ENCODE measurements around the gene BBX.
"Not testable (repeated sequence)": the region's sequence is repeated elsewhere in the genome, so short reads cannot be mapped to it uniquely, and the experiment has no call there.

The BBX gene

DNA sequence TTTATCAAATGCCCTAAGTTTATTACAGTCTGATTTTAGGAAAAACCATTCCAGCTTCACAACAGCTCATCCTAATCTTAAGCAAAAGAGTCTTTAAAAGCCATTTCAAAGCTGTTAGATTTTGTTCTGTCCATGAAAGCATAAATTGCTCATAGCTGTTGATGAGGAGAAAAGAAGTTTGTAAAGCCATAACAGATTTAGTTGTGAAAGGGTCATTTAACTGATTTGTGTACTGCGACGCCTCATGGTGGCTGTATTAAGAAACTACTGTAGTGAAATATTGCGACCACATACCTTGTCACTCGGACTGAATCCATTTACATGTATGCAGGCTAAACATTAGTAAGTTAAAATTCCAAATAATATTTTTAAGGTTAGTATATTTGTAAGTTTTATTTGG, 20.9 kb downstream of the BBX start:
- no peak for DNase-seq

DNA sequence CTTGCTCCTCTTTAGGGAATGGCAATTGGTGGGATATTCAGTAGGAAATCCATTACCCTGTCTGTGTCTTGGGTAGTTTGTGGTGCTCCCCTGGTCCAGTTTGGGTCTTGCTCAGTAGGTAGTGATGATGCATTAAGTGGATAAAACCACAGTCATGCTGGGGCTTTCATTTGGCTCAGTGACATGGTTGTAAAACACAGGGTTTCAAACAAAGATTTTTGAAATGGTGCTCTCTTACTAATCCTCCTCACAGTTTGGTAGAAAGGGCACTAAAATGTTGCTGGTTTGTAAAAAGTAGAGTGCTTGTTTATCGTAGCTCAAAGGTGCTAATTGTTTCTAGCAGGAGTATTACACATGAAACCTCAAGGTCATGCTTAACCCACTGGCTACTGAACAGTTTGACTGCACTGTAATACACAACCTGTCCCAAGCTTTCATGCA, 22.9 kb downstream of the BBX start:
- DNase-seq, result no peak

DNA sequence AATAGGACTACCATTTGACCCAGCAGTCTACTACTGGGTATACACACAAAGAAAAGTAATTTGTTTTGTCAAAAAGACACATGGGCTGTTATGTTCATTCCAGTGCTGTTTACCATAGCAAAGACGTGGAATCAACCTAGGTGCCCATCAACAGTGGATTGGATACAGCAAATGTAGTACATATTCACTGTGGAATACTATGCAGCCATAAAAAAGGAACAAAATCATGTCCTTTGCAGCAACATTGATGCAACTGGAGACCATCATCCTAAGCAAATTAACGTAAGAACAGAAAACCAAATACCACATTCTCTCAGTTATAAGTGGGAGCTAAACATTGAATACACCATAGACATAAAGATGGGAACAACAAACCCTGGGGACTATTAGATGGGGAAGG, 25.8 kb downstream of the BBX start:
- DNase-seq, result no peak

DNA sequence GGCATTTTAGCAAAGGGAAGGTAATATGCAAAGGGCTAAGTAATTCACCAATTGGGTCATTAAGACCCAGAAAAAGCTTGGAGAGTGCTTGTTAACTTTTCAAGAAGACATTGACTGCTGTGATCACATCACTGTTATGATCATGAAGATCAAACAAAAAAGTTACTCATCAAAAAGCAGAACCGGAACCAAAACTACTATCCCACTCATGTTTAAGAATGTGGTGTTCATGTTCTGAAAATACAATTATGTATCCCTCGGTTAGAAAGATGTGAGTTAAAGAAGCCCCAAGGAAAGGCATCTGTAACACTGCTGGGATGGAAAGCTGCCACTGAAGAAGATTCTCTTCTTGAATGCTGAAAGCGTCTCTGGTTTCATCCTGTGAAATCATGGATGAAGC, 32.6 kb downstream of the BBX start:
- no peak for DNase-seq

DNA sequence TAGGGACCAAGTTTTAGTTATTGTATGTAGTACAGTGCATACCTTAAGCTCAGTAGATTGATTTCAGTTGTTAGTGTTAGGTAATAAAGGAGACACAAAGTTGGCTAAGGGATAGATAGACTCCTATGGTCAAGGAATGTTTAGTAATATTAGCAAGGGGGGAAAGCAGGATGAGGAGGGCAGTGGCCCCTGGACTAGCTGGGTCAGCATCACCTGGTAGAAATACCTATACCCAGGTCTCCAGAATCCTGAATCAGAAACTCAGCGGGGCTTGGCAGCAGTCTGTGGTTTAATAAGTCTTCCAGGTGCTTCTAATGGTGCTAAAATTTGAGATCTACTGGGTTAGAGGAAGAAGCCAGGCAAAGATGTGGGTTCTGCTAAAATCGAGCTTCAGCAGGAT, 35.0 kb downstream of the BBX start:
- DNase-seq, result no peak

DNA sequence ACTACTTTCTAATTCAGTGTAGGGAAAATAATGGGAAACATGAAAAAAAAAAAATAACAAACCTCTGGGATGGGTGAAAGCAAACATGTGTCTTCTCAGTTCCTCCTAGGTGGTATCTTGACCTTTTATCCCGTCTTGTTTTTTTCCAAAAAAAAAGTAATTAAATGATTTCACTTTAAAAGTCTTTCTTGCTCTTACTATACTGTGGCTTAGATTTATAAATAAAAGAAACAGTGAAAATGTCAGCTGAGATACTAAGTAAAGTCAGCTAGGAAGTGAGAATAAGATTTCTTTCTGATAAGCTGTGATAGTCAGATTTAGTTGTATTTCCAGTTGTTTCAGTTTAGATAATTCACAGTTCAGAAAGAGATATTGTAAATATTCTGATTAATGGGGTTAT, 37.4 kb downstream of the BBX start:
- no peak for DNase-seq

DNA sequence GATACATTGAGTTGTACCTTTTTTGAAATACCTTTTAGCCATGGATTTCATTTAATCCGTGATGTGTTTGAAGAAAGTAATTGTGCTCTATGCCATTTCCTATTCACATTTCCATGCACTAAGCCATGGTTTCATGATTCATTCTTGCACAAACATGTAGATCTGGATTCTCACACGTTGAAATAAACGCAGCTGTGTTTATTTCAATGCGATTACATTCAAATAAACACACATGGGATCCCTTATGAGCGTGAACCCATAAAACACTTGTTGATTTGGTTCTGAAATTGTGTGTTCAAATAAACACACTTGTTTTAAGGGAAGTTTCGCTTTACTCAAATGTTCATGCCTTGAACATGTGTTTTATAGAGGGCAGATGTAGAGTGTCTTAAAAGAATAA, 39.2 kb downstream of the BBX start:
- no peak for DNase-seq

DNA sequence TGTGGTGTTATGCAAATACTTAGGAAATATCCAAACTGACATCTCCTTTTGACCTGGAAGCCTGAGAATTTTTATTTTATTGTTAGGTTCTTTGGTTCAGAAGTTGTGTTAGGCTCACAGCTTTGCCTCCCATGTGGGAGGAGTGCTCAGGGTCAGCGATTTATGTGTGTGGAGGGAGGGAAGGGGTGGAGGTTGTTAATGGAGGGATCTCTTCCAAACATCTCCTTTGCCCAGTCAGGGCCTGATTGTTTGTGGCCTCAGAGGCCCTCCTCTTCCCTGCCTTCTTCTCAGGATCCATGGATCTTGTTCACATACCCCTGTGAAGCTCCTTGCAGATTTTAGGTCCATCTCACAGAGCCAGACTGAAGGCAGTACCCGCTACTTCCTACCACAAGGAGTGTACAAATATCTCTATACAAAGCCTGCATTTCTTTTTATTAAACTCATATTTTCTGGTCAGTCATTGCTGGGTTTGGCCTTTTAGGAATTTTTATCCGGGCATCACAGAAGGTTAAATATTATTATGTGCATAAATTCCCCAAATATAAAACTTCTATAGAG, 40.3 kb downstream of the BBX start:
- no peak for DNase-seq

DNA sequence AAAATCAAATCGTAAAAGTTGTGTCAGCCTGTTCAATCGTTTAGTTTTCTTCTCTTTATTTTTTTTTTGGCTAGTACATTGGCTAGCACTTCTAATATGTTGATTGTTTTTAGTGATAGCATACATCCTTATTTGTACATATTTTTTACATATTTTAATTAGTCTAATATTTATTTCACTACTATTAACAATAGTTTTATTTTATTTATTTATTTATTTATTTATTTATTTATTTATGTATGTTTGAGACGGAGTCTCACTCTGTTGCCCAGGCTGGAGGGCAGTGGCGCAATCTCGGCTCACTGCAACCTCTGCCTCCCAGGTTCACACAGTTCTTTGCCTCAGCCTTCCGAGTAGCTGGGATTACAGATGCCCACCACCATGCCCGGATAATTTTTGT, 42.5 kb downstream of the BBX start:
- not testable (repeated sequence) for DNase-seq

DNA sequence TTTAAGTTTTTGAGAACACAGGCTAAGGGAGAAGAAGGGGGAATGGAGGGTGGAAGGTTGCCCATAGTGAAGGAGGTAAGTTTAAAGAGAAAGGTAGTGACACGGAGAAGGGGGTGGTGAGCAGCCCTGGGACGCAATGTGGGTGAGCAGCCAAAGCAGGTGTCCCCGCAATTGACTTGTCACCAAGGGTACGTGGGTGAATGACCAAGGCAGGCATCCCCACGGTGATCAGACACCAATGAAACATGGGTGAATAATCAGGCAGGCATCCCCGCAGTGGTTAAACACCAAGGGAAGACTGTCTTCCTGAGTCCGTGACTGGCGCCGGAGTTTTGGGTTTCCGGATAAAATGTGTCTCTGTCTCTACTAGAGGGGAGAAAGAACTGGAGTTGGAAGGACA, 48.3 kb downstream of the BBX start:
- DNase-seq, result not testable (repeated sequence)

DNA sequence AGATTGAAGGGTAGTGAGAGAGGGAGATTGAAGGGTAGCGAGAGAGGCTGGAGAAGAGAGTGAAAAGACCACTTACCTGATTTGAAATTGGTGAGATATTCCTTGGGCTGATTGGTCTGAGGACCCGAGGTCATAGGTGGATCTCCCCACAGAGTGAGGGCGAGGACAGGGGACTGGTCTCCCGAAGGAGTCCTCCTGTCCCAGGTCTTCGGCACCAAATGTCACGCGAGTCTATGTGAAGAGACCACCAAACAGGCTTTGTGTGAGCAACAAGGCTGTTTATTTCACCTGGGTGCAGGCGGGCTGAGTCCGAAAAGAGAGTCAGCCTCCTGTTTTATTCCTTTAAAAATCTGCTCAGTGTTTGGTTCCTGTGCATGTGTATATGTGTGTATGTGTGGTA, 48.7 kb downstream of the BBX start:
- not testable (repeated sequence) for DNase-seq

DNA sequence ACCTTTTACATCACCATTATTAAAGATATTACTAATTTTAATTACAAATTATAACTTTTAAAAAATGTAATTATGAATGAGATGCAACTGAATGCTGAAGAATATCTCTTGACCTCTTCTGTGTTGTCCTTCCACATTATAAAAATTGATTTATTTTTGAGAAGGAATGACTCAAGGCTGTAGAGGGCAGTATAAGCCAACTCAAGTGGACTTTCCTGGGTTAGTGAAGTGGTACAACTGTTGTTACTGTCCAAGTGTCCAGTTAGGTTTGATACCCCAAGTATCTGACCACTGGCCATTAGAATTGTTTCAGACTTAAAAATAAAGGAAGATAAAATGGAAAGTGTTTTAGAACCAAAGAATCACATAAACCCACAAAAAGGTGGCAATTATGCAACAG, 51.9 kb downstream of the BBX start:
- DNase-seq, result no peak

DNA sequence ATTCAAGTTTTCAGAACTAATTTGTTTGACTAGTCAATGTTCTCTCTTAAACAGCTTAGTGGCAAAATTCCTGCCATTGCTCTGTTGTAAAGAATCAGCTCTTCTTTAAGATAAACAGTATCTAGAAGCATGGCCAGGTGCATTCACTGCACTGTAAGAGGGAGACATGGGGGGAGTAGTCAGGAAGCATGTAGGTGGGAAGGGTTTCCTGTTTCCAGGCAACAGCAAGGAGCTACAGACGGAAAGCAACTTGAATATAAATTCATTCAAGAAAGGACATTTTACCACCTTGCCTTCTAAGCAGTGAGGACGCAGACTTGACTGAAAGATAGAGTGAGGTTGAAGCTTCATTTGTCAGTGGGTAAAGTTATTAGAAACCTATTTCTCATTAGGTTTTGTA, 55.3 kb downstream of the BBX start:
- no peak for DNase-seq

DNA sequence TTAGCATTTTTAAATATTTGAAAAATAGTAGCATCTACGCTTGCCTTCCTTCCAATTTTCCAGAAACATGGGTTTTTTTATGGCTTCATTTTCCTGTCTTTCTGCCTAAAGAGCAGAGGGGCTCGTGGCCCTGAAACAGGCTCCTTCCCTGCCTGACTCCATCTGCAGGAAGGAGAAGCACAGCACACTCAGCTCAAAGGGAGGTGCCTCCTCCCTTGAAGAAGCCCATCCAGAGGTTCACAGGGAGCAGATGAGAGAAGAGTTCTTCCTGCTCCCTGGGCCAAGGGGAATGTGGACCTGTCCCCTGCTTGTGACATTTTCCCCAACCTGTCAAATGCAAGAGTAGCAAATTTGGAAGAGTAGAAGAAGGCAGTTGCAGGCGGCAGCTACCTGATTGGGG, 55.8 kb downstream of the BBX start:
- no peak for DNase-seq

DNA sequence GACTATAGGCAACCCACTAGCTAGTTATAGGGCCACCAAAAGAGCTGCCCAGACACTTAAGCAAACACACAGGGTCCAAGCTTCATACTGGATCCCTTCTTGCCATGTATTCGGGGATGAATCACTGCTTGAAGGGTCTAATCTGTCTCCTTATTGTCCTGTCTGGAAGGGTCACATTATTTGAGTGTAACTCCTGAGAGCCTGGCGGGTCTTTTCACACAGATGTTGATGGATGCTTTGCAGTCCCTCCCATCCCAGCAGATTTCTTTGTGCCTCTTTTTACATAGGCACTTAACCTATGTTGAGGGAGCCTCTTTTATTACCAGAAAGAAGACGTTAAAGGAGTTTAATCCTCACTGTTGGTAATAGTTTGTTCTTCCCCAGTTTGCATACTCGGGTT, 56.6 kb downstream of the BBX start:
- no peak for DNase-seq

DNA sequence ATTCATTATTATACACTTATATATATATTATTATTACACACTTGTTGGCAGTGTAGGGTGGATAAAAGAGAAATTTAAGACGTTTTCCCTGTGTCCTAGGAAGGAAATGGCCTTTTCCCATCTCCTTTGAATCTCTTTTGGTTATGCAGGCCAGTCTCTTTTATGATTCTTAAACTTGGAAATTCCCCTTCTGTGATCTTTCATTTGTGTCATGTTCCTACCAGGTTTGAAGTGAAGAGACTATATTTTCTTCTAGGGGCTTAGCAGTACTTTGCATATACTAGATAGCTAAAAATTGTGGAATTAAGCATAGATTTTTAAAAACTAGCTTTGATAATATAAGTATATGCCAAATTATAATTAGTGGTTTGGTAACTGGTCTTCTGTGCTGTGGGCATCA, 58.5 kb downstream of the BBX start:
- no peak for DNase-seq

DNA sequence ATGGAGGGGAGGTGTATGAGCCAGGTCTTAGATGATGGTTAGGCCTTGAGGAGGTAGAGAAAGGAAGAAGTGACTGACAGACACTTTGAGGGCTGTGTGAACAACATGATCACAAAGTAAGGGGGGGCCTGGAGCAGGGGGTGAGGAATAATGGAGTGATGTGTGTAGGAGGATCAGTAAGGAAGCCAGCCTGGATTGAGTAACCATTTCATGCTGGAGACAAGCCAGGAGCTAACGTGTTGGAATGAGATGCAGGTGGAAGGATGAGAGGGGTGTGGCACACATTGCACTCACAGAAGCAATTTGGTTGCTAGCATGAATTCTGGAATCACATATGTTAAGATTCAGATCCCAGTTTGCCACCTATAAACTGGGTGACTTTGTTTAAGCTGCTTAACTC, 65.5 kb downstream of the BBX start:
- no peak for DNase-seq

DNA sequence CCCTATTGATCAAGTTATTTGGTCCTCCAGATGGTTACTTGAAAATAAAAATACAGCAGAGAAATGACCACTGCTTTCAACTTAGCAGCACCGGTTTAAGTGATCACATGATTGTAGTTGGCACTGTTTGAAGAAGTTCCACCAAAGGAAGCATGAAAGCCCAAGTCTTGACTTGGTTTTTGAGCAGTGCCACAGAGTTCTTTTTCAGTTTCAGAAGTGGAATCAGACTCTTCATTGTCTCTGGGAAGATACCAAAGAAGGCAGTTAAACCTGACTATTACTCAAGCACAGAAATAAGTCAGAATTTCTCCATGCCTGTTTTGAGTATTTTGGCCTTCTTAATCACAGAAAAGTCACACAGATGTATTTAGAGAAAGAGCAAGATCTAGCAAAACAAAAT, 66.7 kb downstream of the BBX start:
- DNase-seq, result no peak

DNA sequence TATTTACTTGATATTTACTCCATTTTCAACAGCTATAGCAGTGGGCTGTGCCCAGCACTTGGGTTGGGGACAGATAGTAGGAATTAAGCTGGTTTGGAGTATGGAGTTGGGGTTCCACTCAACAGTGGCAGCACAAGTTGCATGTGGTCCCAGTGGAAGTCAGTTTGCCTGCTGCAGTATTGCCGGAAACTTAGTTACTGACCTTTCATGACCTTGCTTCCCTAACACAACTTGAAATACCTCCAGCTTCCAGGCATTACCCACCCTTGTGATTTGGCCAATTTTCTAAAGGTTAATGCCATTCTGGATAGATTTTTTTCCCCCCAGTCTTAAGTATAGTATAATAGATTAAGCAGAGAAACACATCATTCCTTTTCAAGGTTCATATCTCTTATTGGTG, 68.0 kb downstream of the BBX start:
- no peak for DNase-seq

DNA sequence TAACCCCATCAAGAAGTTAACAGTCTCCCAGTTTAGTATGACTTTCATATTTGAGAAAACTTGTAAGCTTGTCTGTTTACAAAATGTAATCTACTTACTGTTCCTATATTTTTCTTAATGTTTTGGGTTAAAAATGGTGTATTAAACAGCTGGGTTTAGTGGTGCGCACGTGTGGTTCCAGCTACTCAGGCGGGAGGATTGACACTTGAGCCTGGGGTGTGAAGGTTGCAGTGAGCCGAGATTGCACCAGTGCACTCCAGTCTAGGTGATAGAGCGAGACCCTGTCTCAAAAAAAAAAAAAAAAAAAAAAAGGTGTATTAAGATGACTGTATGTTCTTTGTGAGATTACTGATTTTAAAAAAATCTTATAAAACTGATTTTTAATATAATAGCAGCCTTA, 69.3 kb downstream of the BBX start:
- DNase-seq, result no peak

DNA sequence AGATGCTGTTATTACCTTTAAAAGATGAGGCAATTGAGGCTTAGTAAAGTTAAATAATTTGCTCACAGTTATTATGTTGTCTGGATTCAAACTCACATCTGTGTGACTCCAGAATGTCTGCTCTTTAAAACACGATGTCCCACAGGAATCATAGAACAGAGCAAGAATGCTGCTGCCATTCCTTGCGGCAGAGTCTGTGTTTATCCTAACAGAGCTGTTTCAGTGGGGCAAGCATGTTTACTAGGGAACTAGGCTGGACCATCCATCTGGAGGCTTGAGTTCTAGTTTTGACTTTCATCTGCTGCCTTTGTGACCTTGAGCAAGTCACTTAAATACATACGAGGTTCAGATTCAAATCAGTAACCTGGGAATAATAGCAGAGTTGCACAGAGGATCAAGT, 72.1 kb downstream of the BBX start:
- no peak for DNase-seq

DNA sequence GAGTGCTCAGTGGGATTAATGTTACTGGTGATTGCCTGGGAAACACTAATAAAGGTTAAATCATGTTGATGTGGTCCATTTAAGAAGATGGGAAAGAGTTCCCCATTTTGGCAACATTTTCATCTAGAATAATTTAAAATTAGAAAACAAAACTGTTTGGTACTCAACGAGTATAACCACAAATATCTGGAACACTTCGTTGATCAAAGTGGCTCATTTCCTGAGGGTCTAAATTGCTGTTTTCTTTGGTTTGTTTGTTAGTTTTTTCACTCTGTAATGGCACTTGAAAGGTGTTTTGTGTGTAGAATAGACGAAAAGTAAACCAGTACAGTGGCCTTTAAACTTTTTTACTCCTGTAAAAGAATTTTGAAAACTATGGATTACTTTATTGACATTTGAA, 73.9 kb downstream of the BBX start:
- DNase-seq, result no peak

DNA sequence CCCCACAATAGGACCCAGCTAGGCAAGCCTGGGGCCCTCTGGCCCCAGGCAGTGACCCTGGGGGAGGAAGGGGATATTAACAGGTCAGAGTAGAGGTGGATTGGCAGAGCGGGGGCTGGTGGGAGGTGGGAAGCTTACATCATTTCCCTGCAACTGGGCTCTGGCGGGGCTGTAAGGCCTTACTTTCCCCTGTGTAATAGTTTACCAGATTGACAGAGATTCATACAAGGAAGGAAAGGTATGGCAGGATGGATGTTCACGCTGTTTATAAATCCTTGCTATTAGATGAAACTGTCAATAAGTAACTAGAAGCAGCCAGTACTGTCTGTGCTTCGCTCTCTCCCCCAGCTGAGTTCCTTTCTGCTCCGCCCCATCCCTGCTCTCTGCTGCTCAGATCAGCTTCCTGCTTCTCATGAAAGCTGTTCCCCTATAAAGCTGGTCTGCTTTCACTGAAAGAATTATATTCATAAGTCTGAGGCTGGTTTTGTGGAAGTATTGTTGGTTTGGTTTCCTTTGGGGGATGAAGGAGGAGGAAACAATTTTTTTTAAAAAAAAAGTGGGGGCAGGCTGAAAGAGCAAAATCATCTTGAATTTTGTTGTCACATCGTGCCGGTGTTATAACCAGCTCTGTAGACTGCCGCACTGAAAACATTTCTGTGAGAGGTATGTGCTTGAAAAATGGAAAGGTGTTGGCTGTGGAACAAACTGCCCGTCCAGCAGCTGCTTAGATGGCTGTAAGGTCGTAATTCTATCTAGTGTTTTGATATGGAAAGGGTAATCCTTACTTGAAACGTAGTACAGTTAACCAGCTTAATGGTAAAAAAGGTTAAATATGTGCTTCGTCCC, 76.4 kb downstream of the BBX start:
- no peak for DNase-seq

DNA sequence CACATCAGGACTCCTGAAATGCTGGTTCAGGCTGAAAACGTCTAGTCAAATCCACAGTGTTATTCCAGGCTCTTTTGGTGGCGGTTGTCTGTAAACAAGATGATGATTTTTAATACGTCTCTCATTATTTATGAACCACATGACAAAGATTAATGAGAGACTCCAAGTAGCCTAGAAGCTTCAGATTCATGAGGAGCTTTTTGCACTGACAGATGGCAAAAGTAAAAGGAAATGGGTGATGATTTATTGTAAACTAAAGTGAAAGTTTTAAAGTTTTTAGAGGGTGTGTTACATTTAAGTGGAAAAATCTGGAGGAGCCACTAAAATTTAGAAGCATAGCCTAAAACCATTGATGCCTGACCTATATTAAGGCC, 77.0 kb downstream of the BBX start:
- DNase-seq, result no peak

DNA sequence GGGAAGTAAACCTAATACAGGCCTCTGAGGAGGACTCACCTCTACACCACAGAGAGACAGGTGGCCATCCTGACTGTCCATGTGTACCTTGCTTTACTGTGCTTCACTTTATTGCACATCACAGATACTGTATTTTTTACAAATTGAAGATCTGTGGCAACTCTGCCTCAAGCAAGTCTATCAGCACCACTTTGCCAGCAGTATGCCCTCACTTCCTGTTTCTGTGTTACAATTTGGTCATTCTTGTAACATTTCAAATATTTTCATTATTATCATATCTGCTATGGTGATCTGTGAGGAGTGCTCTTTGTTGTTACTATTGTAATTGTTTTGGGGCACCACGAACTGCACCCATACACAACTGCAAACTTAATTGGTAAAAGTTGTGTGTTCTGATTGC, 78.0 kb downstream of the BBX start:
- no peak for DNase-seq
